Astrocyte (in vitro differentiated cells and primary cell): ENCODE data around the gene LAMA3. TPM values are rescaled to one million over a fixed set of nuclear protein-coding genes. Genes with fewer than 3 reads are reported as not detected.

Experiments
- DNase-seq: peaks from one replicate; pipeline ENCODE4 v3.0.0-alpha.2; 2010; ENCODE audit warnings: low read depth
- FAIRE-seq: peaks from 2 replicates; lab custom pipeline; 2011; peaks lifted over from hg19 to GRCh38; lab: Jason Lieb, UNC
- H2AFZ ChIP-seq: 2 replicates; pipeline ENCODE4 v1.6.0; 2012; ENCODE audit warnings: low read depth, low read length, inconsistent platforms
- H3K27ac ChIP-seq: 2 replicates; pipeline ENCODE4 v1.5.1; 2011; ENCODE audit warnings: low read depth, low read length, inconsistent platforms
- H3K27me3 ChIP-seq: 2 replicates; pipeline ENCODE4 v1.6.0; 2011; ENCODE audit warnings: low read length, inconsistent platforms; ENCODE audit not compliant: insufficient read depth
- H3K36me3 ChIP-seq: 2 replicates; pipeline ENCODE4 v1.5.1; 2011; ENCODE audit warnings: low read length, inconsistent platforms; ENCODE audit not compliant: insufficient read depth
- H3K4me1 ChIP-seq: 2 replicates; pipeline ENCODE4 v1.5.1; 2011; ENCODE audit warnings: low read length, inconsistent platforms; ENCODE audit not compliant: insufficient read depth
- H3K4me2 ChIP-seq: 2 replicates; pipeline ENCODE4 v1.6.0; 2012; ENCODE audit warnings: low read length, inconsistent platforms
- H3K4me3 ChIP-seq: 2 replicates; pipeline ENCODE4 v1.5.1; 2011; ENCODE audit warnings: low read depth, mild to moderate bottlenecking, low read length, inconsistent platforms; ENCODE audit not compliant: insufficient read depth
- H3K79me2 ChIP-seq: 2 replicates; pipeline ENCODE4 v1.6.0; 2012; ENCODE audit warnings: mild to moderate bottlenecking, low read length, inconsistent platforms; ENCODE audit not compliant: insufficient read depth
- H3K9ac ChIP-seq: 2 replicates; pipeline ENCODE4 v1.6.0; 2012; ENCODE audit warnings: mild to moderate bottlenecking, low read length, inconsistent platforms
- H3K9me3 ChIP-seq: 2 replicates; pipeline ENCODE4 v1.5.1; 2012; ENCODE audit warnings: low read depth, mild to moderate bottlenecking, low read length, inconsistent platforms; ENCODE audit not compliant: insufficient read depth
- H4K20me1 ChIP-seq: 2 replicates; pipeline ENCODE4 v1.6.0; 2012; ENCODE audit warnings: low read length, inconsistent platforms; ENCODE audit not compliant: insufficient read depth
- H3K27ac Mint-ChIP-seq: one replicate; pipeline ENCODE4 v1.8.0; 2021; ENCODE audit warnings: mild to moderate bottlenecking, mixed read lengths; ENCODE audit not compliant: unreplicated experiment
- H3K27me3 Mint-ChIP-seq: one replicate; pipeline ENCODE4 v1.8.0; 2021; ENCODE audit warnings: low read depth, mixed read lengths; ENCODE audit not compliant: unreplicated experiment
- H3K36me3 Mint-ChIP-seq: one replicate; pipeline ENCODE4 v1.8.0; 2021; ENCODE audit warnings: low read depth, mixed read lengths; ENCODE audit not compliant: unreplicated experiment
- H3K4me1 Mint-ChIP-seq: one replicate; pipeline ENCODE4 v1.8.0; 2021; ENCODE audit warnings: low read depth, mixed read lengths; ENCODE audit not compliant: unreplicated experiment
- H3K4me3 Mint-ChIP-seq: one replicate; pipeline ENCODE4 v1.8.0; 2021; ENCODE audit warnings: mild to moderate bottlenecking, moderate library complexity, mixed read lengths; ENCODE audit not compliant: unreplicated experiment
- H3K9me3 Mint-ChIP-seq: one replicate; pipeline ENCODE4 v1.8.0; 2021; ENCODE audit warnings: mild to moderate bottlenecking, mixed read lengths; ENCODE audit not compliant: unreplicated experiment
- EZH2 ChIP-seq: IDR thresholded peaks from 2 replicates; pipeline ENCODE4 v1.6.1; 2012; ENCODE audit warnings: mild to moderate bottlenecking, low read length, inconsistent platforms; ENCODE audit not compliant: insufficient read depth
- total RNA-seq: library from RNA; stranded (reverse); gene quantifications from 2 replicates; pipeline ENCODE4 v1.2.1, GENCODE V29; 2021
- TF ChIP-seq, protein P1 (sequence below): IDR thresholded peaks from 2 replicates; pipeline ENCODE4 v1.5.1; 2011; ENCODE audit warnings: low read depth, mild to moderate bottlenecking, inconsistent platforms, low read length, moderate library complexity; ENCODE audit not compliant: insufficient read depth

The LAMA3 gene
- total RNA-seq, 1 donor from 2014 or later, result 0.86 TPM

- Histone ChIP-seq H3K36me3 (no peaks in the 10 kb centered on the region), H2AFZ (no peak overlapping the region), H3K9me3 (peaks cover under 1% of the 10 kb centered on the region), H3K4me1 (no peaks in the 10 kb centered on the region), H3K4me2 (no peak overlapping the region), H3K4me3 (no peak overlapping the region), H3K9ac (no peak overlapping the region), H3K27ac (no peak overlapping the region), H4K20me1 (no peaks in the 10 kb centered on the region), H3K27me3 (no peaks in the 10 kb centered on the region), H3K79me2 (no peaks in the 10 kb centered on the region)
- H3K27me3 Mint-ChIP-seq, result peaks cover 10% of the 10 kb centered on the region
- H3K4me3 Mint-ChIP-seq, result no peak overlapping the region
- no peaks in the 10 kb centered on the region for H3K36me3 Mint-ChIP-seq
- H3K4me1 Mint-ChIP-seq, result peaks cover 10% of the 10 kb centered on the region
- H3K9me3 Mint-ChIP-seq, result peaks cover 1% of the 10 kb centered on the region
- no peak for TF ChIP-seq EZH2
- TF ChIP-seq, protein P1, sequence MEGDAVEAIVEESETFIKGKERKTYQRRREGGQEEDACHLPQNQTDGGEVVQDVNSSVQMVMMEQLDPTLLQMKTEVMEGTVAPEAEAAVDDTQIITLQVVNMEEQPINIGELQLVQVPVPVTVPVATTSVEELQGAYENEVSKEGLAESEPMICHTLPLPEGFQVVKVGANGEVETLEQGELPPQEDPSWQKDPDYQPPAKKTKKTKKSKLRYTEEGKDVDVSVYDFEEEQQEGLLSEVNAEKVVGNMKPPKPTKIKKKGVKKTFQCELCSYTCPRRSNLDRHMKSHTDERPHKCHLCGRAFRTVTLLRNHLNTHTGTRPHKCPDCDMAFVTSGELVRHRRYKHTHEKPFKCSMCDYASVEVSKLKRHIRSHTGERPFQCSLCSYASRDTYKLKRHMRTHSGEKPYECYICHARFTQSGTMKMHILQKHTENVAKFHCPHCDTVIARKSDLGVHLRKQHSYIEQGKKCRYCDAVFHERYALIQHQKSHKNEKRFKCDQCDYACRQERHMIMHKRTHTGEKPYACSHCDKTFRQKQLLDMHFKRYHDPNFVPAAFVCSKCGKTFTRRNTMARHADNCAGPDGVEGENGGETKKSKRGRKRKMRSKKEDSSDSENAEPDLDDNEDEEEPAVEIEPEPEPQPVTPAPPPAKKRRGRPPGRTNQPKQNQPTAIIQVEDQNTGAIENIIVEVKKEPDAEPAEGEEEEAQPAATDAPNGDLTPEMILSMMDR, result no peak
- no peak for FAIRE-seq
- DNase-seq, result no peak
- H3K27ac Mint-ChIP-seq, result no peak overlapping the region
Measured at GRCh38 chr18:23883277-23883790, 194.1 kb downstream of the LAMA3 start.

GRCh38 chr18:23884681-23885375, 195.6 kb downstream of the LAMA3 start:
- Histone ChIP-seq H2AFZ (no peak overlapping the region), H4K20me1 (no peaks in the 10 kb centered on the region), H3K4me3 (no peak overlapping the region), H3K9ac (no peak overlapping the region), H3K4me2 (no peak overlapping the region), H3K9me3 (no peaks in the 10 kb centered on the region), H3K79me2 (no peaks in the 10 kb centered on the region), H3K4me1 (no peaks in the 10 kb centered on the region), H3K27ac (no peak overlapping the region), H3K27me3 (no peaks in the 10 kb centered on the region), H3K36me3 (no peaks in the 10 kb centered on the region)
- DNase-seq, result no peak
- Mint-ChIP-seq H3K27me3 (peaks cover 4% of the 10 kb centered on the region), H3K36me3 (no peaks in the 10 kb centered on the region), H3K9me3 (peaks cover 1% of the 10 kb centered on the region), H3K27ac (no peak overlapping the region), H3K4me3 (no peak overlapping the region), H3K4me1 (peaks cover 12% of the 10 kb centered on the region)
- no peak for TF ChIP-seq EZH2
- TF ChIP-seq, protein P1, result no peak
- FAIRE-seq, result no peak

DNA sequence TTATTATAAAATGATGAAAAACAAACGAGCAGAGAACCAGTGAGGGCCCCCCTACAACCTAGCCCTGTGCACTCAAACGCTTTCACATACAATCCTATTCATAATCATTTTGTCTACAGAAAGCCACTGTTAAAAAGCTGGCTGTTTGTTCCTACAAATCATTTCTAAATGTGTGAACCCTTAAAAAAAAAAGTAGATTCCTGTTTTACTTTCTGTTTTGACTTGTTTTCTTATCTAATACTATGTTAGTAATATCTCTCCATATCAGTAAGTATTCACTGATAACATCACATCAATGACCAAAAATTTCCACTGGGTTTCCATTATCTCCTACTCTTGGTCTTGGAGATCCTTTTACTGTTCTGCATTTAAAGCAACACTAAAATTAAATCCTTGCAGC, 196.5 kb downstream of the LAMA3 start:
- H4K20me1 ChIP-seq, result no peaks in the 10 kb centered on the region
- no peak for FAIRE-seq
- no peaks in the 10 kb centered on the region for H3K36me3 ChIP-seq

More for the DNA sequence above, 196.5 kb downstream of the LAMA3 start:
- Mint-ChIP-seq H3K4me3 (no peak overlapping the region), H3K4me1 (peaks cover 18% of the 10 kb centered on the region), H3K36me3 (no peaks in the 10 kb centered on the region), H3K27ac (no peak overlapping the region), H3K9me3 (peaks cover 1% of the 10 kb centered on the region), H3K27me3 (peaks cover 2% of the 10 kb centered on the region)
- H3K4me2 ChIP-seq, result no peak overlapping the region
- H3K27me3 ChIP-seq, result no peaks in the 10 kb centered on the region
- H3K79me2 ChIP-seq, result no peaks in the 10 kb centered on the region
- no peak overlapping the region for H3K4me3 ChIP-seq
- H3K27ac ChIP-seq, result no peak overlapping the region
- no peak overlapping the region for H3K9ac ChIP-seq
- peak; percentile 26 for DNase-seq
- no peaks in the 10 kb centered on the region for H3K4me1 ChIP-seq
- H3K9me3 ChIP-seq, result no peaks in the 10 kb centered on the region
- TF ChIP-seq, protein P1, result no peak
- no peak for TF ChIP-seq EZH2
- H2AFZ ChIP-seq, result no peak overlapping the region
